Gastroesophageal sphincter (tissue), 3 donors: ENCODE data around the gene ZNF593.

Source experiments
- CTCF ChIP-seq, 4 experiments: fragments of 200-600 bp in 2 of 4; fragments of 450-650 bp in 2 of 4; sonication (generic) in 1 of 4; IDR thresholded peaks; one replicate each; pipeline ENCODE4 v1.5.1; 2017 to 2019; ENCODE audit warnings: antibody characterized with exemption in 4 of 4, mild to moderate bottlenecking in 2 of 4, moderate library complexity in 2 of 4
- EP300 ChIP-seq: sonication (generic); formaldehyde crosslinking; IDR thresholded peaks from one replicate; pipeline ENCODE4 v1.6.1; 2017; ENCODE audit warnings: antibody characterized with exemption, mild to moderate bottlenecking
- POLR2A ChIP-seq, 2 donors: fragments of 450-650 bp; IDR thresholded peaks; one replicate each; pipeline ENCODE4 v1.6.1; 2017; ENCODE audit warnings: antibody characterized with exemption in 2 of 2, mild to moderate bottlenecking in 2 of 2, moderate library complexity in 1 of 2
- POLR2AphosphoS5 ChIP-seq: sonication (generic); formaldehyde crosslinking; IDR thresholded peaks from one replicate; pipeline ENCODE4 v1.6.1; 2017; ENCODE audit warnings: antibody characterized with exemption

GRCh38 chr1:26169198-26169554 lies 532 bp upstream of the ZNF593 start:
- no peak for TF ChIP-seq POLR2AphosphoS5
- no peak for TF ChIP-seq CTCF (IDR thresholded peaks at IDR 0.05)
- TF ChIP-seq POLR2A (IDR thresholded peaks at IDR 0.05): no peak
- no peak for TF ChIP-seq EP300
